Upper lobe of left lung (tissue), 4 donors: Measurements from ENCODE around the gene AP3D1.

Experiments used
- EP300 ChIP-seq, 4 donors: sonication (generic); formaldehyde crosslinking; IDR thresholded peaks; one replicate each; pipeline ENCODE4 v1.5.1; 2017; ENCODE audit warnings: antibody characterized with exemption in 4 of 4, control low read depth in 2 of 4
- POLR2A ChIP-seq, 4 donors: fragments of 450-650 bp; IDR thresholded peaks; one replicate each; pipeline ENCODE4 v1.5.1; 2016 to 2017; ENCODE audit warnings: antibody characterized with exemption in 4 of 4, mild to moderate bottlenecking in 2 of 4
- POLR2AphosphoS5 ChIP-seq, 2 donors: sonication (generic); formaldehyde crosslinking; IDR thresholded peaks; one replicate each; pipeline ENCODE4 v1.5.1; 2017; ENCODE audit warnings: antibody characterized with exemption in 2 of 2
- TF ChIP-seq, protein P1 (sequence below), 6 experiments: fragments of 450-650 bp in 4 of 6; fragments of 200-600 bp in 2 of 6; sonication (generic) in 2 of 6; IDR thresholded peaks; one replicate each; pipeline ENCODE4 v1.5.1; 2016 to 2019; ENCODE audit warnings: antibody characterized with exemption in 6 of 6

DNA sequence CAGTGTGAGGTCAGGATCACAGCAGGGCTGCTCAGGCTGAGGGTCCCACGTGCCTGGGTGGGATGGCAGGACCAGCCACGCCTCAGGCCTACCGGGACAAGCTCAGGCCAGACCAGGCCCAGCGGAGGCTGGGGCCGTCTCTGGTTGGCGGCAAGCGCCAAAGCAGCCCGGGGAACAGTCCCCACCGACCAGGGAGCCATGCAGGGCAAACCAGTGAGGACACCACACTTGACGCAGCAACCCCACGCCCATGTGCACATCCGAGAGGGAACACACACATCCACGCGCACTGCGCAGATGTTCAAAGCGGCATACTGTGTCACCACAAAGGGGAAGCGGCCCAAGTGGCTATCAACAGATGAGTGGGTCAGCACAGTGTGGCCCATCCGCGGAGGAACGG is 39.5 kb downstream of the AP3D1 start:
- TF ChIP-seq, protein P1, sequence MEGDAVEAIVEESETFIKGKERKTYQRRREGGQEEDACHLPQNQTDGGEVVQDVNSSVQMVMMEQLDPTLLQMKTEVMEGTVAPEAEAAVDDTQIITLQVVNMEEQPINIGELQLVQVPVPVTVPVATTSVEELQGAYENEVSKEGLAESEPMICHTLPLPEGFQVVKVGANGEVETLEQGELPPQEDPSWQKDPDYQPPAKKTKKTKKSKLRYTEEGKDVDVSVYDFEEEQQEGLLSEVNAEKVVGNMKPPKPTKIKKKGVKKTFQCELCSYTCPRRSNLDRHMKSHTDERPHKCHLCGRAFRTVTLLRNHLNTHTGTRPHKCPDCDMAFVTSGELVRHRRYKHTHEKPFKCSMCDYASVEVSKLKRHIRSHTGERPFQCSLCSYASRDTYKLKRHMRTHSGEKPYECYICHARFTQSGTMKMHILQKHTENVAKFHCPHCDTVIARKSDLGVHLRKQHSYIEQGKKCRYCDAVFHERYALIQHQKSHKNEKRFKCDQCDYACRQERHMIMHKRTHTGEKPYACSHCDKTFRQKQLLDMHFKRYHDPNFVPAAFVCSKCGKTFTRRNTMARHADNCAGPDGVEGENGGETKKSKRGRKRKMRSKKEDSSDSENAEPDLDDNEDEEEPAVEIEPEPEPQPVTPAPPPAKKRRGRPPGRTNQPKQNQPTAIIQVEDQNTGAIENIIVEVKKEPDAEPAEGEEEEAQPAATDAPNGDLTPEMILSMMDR (IDR thresholded peaks at IDR 0.05) = no peak
- TF ChIP-seq POLR2A (IDR thresholded peaks at IDR 0.05) (no peak), EP300 (IDR thresholded peaks at IDR 0.05) (no peak), POLR2AphosphoS5 (IDR thresholded peaks at IDR 0.05) (no peak)
